HCT116 (cell line): ENCODE measurements around the gene MFGE8. TPM values are rescaled to one million over a fixed set of nuclear protein-coding genes. Genes with fewer than 3 reads are reported as not detected.

Source experiments
- ATAC-seq: fragments of 200-7000 bp; cut with Tn5 transposase; 2 replicates; pipeline ENCODE4 v1.9.1; 2020; ENCODE audit warnings: mild to moderate bottlenecking, moderate library complexity
- BruUV-seq: library from RNA; stranded (reverse); fragments of 400-500 nt; replicated peaks from 2 replicates; lab custom pipeline; 2021; lab: Mats Ljungman, UMichigan
- CTCF ChIA-PET: fragments of 300-600 bp; sonication (Branson Sonifier 250); formaldehyde crosslinking; loops from one replicate; lab custom pipeline; 2021; ENCODE audit warnings: antibody characterized with exemption; lab: Charles Lee
- POLR2A ChIA-PET: fragments of 300-600, 350-600 bp; sonication (Branson Sonifier 250); formaldehyde crosslinking; loops from one replicate; lab custom pipeline; 2021; ENCODE audit warnings: antibody characterized with exemption; lab: Charles Lee
- RAD21 ChIA-PET, 2 experiments: fragments of 300-600 bp; sonication (Branson Sonifier 250); formaldehyde crosslinking; loops; one replicate each; lab custom pipeline; 2023; ENCODE audit warnings: low total read pairs in 2 of 2; ENCODE audit not compliant: uncharacterized antibody in 2 of 2, unreplicated experiment in 2 of 2, low non-redundant PET in 1 of 2; lab: Charles Lee
- DNase-seq: peaks from one replicate; pipeline ENCODE4 v3.0.0-alpha.2; 2010; ENCODE audit warnings: low read depth, low spot score
- H2AFZ ChIP-seq: fragments of 200-600 bp; shearing (Covaris generic), sonication (generic); 2 replicates; pipeline ENCODE4 v1.6.1; 2017; ENCODE audit warnings: low read depth, mixed run types, mixed read lengths, antibody characterized with exemption, low read length; ENCODE audit not compliant: poor library complexity, severe bottlenecking
- H3K27ac ChIP-seq: 2 replicates; pipeline ENCODE4 v1.5.1; 2012; ENCODE audit warnings: low read depth, low read length
- H3K27me3 ChIP-seq: fragments of 200-600 bp; sonication (generic); 2 replicates; pipeline ENCODE4 v1.6.1; 2016; ENCODE audit warnings: mixed run types, low read length, mixed read lengths; ENCODE audit not compliant: insufficient read depth
- H3K36me3 ChIP-seq, 2 experiments: fragments of 200-500 bp in 1 of 2; fragments of 200-600 bp in 1 of 2; sonication (Bioruptor generic) in 1 of 2; sonication (generic) in 1 of 2; 2 replicates each; pipeline versions ENCODE4 v1.5.1 to v1.6.1; 2014 to 2016; ENCODE audit warnings: low read length in 2 of 2, inconsistent platforms in 1 of 2, mixed read lengths in 1 of 2, mixed run types in 1 of 2; ENCODE audit not compliant: insufficient read depth in 2 of 2, control insufficient read depth in 1 of 2
- H3K4me1 ChIP-seq, 2 experiments: fragments of 200-600 bp in 1 of 2; sonication (generic) in 1 of 2; 2 replicates each; pipeline versions ENCODE4 v1.5.1 to v1.6.1; 2012 to 2017; ENCODE audit warnings: low read length in 2 of 2, inconsistent platforms in 1 of 2, mild to moderate bottlenecking in 1 of 2, mixed read lengths in 1 of 2, mixed run types in 1 of 2, moderate library complexity in 1 of 2; ENCODE audit not compliant: insufficient read depth in 2 of 2, control insufficient read depth in 1 of 2
- H3K4me2 ChIP-seq: fragments of 200-600 bp; sonication (generic); 2 replicates; pipeline ENCODE4 v1.6.1; 2017; ENCODE audit warnings: mixed run types, low read length, mixed read lengths
- H3K4me3 ChIP-seq, 2 experiments: fragments of 200-600 bp in 1 of 2; sonication (generic) in 1 of 2; replicated peaks in 1 of 2; 2 replicates each; pipeline ENCODE4 v1.5.1; 2011 to 2016; ENCODE audit warnings: low read length in 2 of 2, control low read depth in 1 of 2, low read depth in 1 of 2, mild to moderate bottlenecking in 1 of 2, mixed read lengths in 1 of 2, mixed run types in 1 of 2
- H3K79me2 ChIP-seq: fragments of 200-600 bp; sonication (generic); 2 replicates; pipeline ENCODE4 v1.6.1; 2017; ENCODE audit warnings: mild to moderate bottlenecking, mixed run types, low read length, moderate library complexity, mixed read lengths; ENCODE audit not compliant: insufficient read depth
- H3K9ac ChIP-seq: fragments of 200-600 bp; sonication (generic); 2 replicates; pipeline ENCODE4 v1.6.1; 2016; ENCODE audit warnings: low read length, mixed read lengths
- H3K9me2 ChIP-seq: fragments of 200-600 bp; sonication (generic), shearing (Covaris generic); 2 replicates; pipeline ENCODE4 v1.6.1; 2017; ENCODE audit warnings: mixed run types, mild to moderate bottlenecking, moderate library complexity; ENCODE audit not compliant: insufficient read depth
- H3K9me3 ChIP-seq, 2 experiments: fragments of 200-500 bp in 1 of 2; fragments of 200-600 bp in 1 of 2; sonication (Bioruptor generic) in 1 of 2; sonication (generic) in 1 of 2; 2 replicates each; pipeline ENCODE4 v1.6.1; 2014 to 2017; ENCODE audit warnings: low read length in 2 of 2, mixed read lengths in 2 of 2, inconsistent platforms in 1 of 2, low read depth in 1 of 2, mild to moderate bottlenecking in 1 of 2, mixed run types in 1 of 2, moderate library complexity in 1 of 2; ENCODE audit not compliant: control insufficient read depth in 1 of 2, insufficient read depth in 1 of 2
- H4K20me1 ChIP-seq: fragments of 200-600 bp; sonication (generic), shearing (Covaris generic); 2 replicates; pipeline ENCODE4 v1.6.1; 2017; ENCODE audit warnings: mixed run types, mild to moderate bottlenecking, moderate library complexity; ENCODE audit not compliant: insufficient read depth
- ATF3 ChIP-seq: IDR thresholded peaks from 2 replicates; pipeline ENCODE4 v1.6.1; 2012
- CBX3 ChIP-seq: IDR thresholded peaks from 2 replicates; pipeline ENCODE4 v1.6.1; 2012; ENCODE audit warnings: low read depth
- CEBPB ChIP-seq: IDR thresholded peaks from 2 replicates; pipeline ENCODE4 v1.6.1; 2012; ENCODE audit warnings: low read depth
- EGR1 ChIP-seq: IDR thresholded peaks from 2 replicates; pipeline ENCODE4 v1.6.1; 2012; ENCODE audit warnings: low read depth
- ELF1 ChIP-seq: IDR thresholded peaks from 2 replicates; pipeline ENCODE4 v1.6.1; 2012; ENCODE audit warnings: low read depth, borderline replicate concordance
- FOSL1 ChIP-seq: IDR thresholded peaks from 2 replicates; pipeline ENCODE4 v1.6.1; 2012; ENCODE audit warnings: low read depth
- MAX ChIP-seq: IDR thresholded peaks from 2 replicates; pipeline ENCODE4 v1.6.1; 2012
- POLR2A ChIP-seq: IDR thresholded peaks from 2 replicates; pipeline ENCODE4 v1.7.0; 2011; ENCODE audit warnings: borderline replicate concordance; ENCODE audit not compliant: insufficient read depth, insufficient read length; ENCODE audit errors: extremely low read depth
- REST ChIP-seq: IDR thresholded peaks from 2 replicates; pipeline ENCODE4 v1.6.1; 2012; ENCODE audit warnings: low read depth
- SP1 ChIP-seq: IDR thresholded peaks from 2 replicates; pipeline ENCODE4 v1.6.1; 2012; ENCODE audit warnings: low read depth
- TCF7L2 ChIP-seq: IDR thresholded peaks from 2 replicates; pipeline ENCODE4 v1.7.0; 2011; ENCODE audit warnings: borderline replicate concordance, inconsistent platforms; ENCODE audit not compliant: insufficient read depth, insufficient read length; ENCODE audit errors: extremely low read depth
- intact Hi-C: fragments of 100-400 bp; cut with micrococcal nuclease; formaldehyde crosslinking; loops from 2 replicates; pipeline ENCODE4 v1.10.0; 2022
- total RNA-seq: library from RNA; stranded (reverse); gene quantifications from one replicate; pipeline ENCODE4 v1.2.1, GENCODE V29; 2021; ENCODE audit not compliant: unreplicated experiment
- TF ChIP-seq, protein P1 (sequence below): IDR thresholded peaks from 2 replicates; pipeline ENCODE4 v1.6.1; 2011; ENCODE audit warnings: mild to moderate bottlenecking, low read length, moderate library complexity; ENCODE audit not compliant: insufficient replicate concordance; ENCODE audit errors: extremely low read depth
- TF ChIP-seq, protein P2 (sequence below), 3 experiments: fragments of 200-600 bp in 1 of 3; sonication (generic) in 1 of 3; IDR thresholded peaks in 2 of 3; conservative IDR thresholded peaks in 1 of 3; 2 replicates each; pipeline ENCODE4 v1.5.1; 2012 to 2017; ENCODE audit warnings: low read depth in 2 of 3, low read length in 2 of 3, antibody characterized with exemption in 1 of 3, borderline replicate concordance in 1 of 3, control low read depth in 1 of 3, mild to moderate bottlenecking in 1 of 3, mixed read lengths in 1 of 3, mixed run types in 1 of 3, moderate library complexity in 1 of 3; ENCODE audit not compliant: insufficient read depth in 1 of 3

Gene MFGE8
- total RNA-seq, 1 experiment from 2014 or later, result 70.7 TPM

GRCh38 chr15:88956906-88957305 lies 43.7 kb upstream of the MFGE8 start:
- intact Hi-C loops, result no loop called here
- CTCF ChIA-PET, result no interaction called here
- TF ChIP-seq CEBPB (no peak), POLR2A (no peak), CBX3 (no peak), TCF7L2 (no peak), ELF1 (no peak), SP1 (no peak), ATF3 (no peak), MAX (no peak), EGR1 (no peak), REST (no peak), FOSL1 (no peak)
- TF ChIP-seq, protein P1, sequence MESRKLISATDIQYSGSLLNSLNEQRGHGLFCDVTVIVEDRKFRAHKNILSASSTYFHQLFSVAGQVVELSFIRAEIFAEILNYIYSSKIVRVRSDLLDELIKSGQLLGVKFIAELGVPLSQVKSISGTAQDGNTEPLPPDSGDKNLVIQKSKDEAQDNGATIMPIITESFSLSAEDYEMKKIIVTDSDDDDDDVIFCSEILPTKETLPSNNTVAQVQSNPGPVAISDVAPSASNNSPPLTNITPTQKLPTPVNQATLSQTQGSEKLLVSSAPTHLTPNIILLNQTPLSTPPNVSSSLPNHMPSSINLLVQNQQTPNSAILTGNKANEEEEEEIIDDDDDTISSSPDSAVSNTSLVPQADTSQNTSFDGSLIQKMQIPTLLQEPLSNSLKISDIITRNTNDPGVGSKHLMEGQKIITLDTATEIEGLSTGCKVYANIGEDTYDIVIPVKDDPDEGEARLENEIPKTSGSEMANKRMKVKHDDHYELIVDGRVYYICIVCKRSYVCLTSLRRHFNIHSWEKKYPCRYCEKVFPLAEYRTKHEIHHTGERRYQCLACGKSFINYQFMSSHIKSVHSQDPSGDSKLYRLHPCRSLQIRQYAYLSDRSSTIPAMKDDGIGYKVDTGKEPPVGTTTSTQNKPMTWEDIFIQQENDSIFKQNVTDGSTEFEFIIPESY, result no peak
- TF ChIP-seq, protein P2, sequence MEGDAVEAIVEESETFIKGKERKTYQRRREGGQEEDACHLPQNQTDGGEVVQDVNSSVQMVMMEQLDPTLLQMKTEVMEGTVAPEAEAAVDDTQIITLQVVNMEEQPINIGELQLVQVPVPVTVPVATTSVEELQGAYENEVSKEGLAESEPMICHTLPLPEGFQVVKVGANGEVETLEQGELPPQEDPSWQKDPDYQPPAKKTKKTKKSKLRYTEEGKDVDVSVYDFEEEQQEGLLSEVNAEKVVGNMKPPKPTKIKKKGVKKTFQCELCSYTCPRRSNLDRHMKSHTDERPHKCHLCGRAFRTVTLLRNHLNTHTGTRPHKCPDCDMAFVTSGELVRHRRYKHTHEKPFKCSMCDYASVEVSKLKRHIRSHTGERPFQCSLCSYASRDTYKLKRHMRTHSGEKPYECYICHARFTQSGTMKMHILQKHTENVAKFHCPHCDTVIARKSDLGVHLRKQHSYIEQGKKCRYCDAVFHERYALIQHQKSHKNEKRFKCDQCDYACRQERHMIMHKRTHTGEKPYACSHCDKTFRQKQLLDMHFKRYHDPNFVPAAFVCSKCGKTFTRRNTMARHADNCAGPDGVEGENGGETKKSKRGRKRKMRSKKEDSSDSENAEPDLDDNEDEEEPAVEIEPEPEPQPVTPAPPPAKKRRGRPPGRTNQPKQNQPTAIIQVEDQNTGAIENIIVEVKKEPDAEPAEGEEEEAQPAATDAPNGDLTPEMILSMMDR (IDR thresholded peaks at IDR 0.05 in 2 of 3, conservative IDR thresholded peaks at IDR 0.05 in 1 of 3; ENCODE audit: borderline replicate concordance in 1 of 3, insufficient read depth in 1 of 3, low read depth in 2 of 3, low read length in 2 of 3), result no peak
- TF ChIP-seq, all 23 proteins: peak for 0
- ChIA-PET RAD21 (no interaction called here), POLR2A (no interaction called here)
- no peak overlapping the region for H3K9ac ChIP-seq
- BruUV-seq, result no TSS peak
- H4K20me1 ChIP-seq, result no peaks in the 10 kb centered on the region
- no peaks in the 10 kb centered on the region for H3K79me2 ChIP-seq
- no peak overlapping the region for H3K27ac ChIP-seq
- ATAC-seq, result no peak
- H3K4me2 ChIP-seq, result no peak overlapping the region
- no peak overlapping the region for H3K4me3 ChIP-seq
- H3K4me1 ChIP-seq, result no peaks in the 10 kb centered on the region; a peak in 1 of 4 replicates
- no peaks in the 10 kb centered on the region for H3K9me2 ChIP-seq
- no peaks in the 10 kb centered on the region for H3K36me3 ChIP-seq
- no peaks in the 10 kb centered on the region for H3K9me3 ChIP-seq
- no peak for DNase-seq
- no peaks in the 10 kb centered on the region for H3K27me3 ChIP-seq
- no peak overlapping the region for H2AFZ ChIP-seq
